ENCODE results near the gene CLDN1.
"Not testable (repeated sequence)": the region's sequence is repeated elsewhere in the genome, so short reads cannot be mapped to it uniquely, and the experiment has no call there.

Gene CLDN1

DNA sequence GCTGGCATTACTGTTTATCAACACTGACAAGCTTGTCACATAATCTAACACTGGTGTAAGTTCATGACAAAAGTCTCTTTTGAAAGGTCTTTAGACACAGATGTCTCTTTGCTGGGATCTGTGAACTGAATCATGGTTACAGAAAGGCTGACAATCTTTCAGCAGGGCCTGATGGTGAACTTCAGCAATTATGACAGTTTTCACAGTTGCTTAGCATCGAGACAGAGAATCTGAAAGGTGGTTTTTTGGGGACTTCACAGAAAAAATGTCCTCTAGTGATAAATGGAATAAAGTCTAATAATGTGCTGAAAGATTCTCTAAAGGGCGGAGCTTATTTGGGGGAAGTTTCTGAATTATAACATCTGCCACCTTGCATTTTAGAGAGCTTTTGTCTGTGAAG is 32.3 kb downstream of the CLDN1 start:
- H3K27me3 ChIP-seq (ENCODE audit: insufficient read depth, low read length), result no peaks in the 10 kb centered on the region
- no peak overlapping the region for H3K9ac ChIP-seq (ENCODE audit: low read depth, low read length)
- H3K36me3 ChIP-seq (ENCODE audit: insufficient read depth, low read depth, low read length), result no peaks in the 10 kb centered on the region
- H3K9me3 ChIP-seq (ENCODE audit: insufficient read depth, low read depth, low read length), result peaks cover 19% of the 10 kb centered on the region
- H3K4me1 ChIP-seq (ENCODE audit: insufficient read depth, low read length), result no peaks in the 10 kb centered on the region
- no peak overlapping the region for H3K4me3 ChIP-seq (ENCODE audit: low read length)
- no peak overlapping the region for H3K27ac ChIP-seq (ENCODE audit: low read length)

DNA sequence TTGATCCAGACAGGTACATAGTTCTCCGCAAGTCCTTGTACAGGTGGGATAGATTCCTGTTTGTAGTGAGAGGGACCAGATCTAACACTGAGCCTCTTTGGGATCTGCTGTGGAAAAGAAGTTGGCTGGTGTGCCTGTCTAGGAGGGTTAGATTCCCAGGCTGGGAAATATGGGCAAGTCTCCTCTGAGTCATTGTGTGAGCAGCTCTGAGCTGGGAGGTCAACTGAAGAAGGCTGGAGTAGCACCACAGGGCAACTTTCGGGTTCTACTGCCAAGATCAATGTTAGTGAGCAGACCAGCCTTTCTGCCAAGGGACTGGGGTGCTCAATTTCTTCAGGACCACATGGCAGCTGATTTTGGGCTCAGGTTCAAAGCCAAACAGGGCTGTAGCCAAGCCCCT is 33.4 kb downstream of the CLDN1 start:
- no peak overlapping the region for H3K27ac ChIP-seq (ENCODE audit: low read length)
- H3K27me3 ChIP-seq (ENCODE audit: insufficient read depth, low read length), result no peaks in the 10 kb centered on the region
- peaks cover 19% of the 10 kb centered on the region for H3K9me3 ChIP-seq (ENCODE audit: insufficient read depth, low read depth, low read length)
- no peak overlapping the region for H3K4me3 ChIP-seq (ENCODE audit: low read length)
- H3K4me1 ChIP-seq (ENCODE audit: insufficient read depth, low read length), result no peaks in the 10 kb centered on the region
- no peaks in the 10 kb centered on the region for H3K36me3 ChIP-seq (ENCODE audit: insufficient read depth, low read depth, low read length)
- H3K9ac ChIP-seq (ENCODE audit: low read depth, low read length), result no peak overlapping the region

DNA sequence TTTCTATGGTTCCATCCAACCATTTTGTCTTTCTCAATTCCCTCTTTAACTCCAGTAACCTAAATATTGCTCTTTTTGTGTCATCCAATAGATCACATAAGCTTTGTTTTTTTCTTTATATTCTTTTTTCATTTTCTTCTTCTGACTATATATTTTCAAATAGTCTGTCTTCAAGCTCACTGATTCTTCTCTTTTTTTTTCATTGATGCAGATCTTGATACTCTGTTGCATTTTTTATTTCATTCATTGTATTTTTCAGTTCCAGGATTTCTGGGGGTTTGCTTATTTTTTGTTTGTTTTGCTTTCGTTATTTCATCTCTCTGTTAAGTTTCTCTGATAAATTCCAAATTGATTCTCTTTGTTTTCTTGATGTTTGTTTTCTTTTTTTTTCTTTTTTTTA is 36.2 kb downstream of the CLDN1 start:
- Histone ChIP-seq H3K4me1 (ENCODE audit: insufficient read depth, low read length) (no peaks in the 10 kb centered on the region), H3K36me3 (ENCODE audit: insufficient read depth, low read depth, low read length) (no peaks in the 10 kb centered on the region), H3K27me3 (ENCODE audit: insufficient read depth, low read length) (no peaks in the 10 kb centered on the region), H3K9me3 (ENCODE audit: insufficient read depth, low read depth, low read length) (peaks cover 10% of the 10 kb centered on the region), H3K9ac (ENCODE audit: low read depth, low read length) (no peak overlapping the region), H3K4me3 (ENCODE audit: low read length) (no peak overlapping the region), H3K27ac (ENCODE audit: low read length) (no peak overlapping the region)

DNA sequence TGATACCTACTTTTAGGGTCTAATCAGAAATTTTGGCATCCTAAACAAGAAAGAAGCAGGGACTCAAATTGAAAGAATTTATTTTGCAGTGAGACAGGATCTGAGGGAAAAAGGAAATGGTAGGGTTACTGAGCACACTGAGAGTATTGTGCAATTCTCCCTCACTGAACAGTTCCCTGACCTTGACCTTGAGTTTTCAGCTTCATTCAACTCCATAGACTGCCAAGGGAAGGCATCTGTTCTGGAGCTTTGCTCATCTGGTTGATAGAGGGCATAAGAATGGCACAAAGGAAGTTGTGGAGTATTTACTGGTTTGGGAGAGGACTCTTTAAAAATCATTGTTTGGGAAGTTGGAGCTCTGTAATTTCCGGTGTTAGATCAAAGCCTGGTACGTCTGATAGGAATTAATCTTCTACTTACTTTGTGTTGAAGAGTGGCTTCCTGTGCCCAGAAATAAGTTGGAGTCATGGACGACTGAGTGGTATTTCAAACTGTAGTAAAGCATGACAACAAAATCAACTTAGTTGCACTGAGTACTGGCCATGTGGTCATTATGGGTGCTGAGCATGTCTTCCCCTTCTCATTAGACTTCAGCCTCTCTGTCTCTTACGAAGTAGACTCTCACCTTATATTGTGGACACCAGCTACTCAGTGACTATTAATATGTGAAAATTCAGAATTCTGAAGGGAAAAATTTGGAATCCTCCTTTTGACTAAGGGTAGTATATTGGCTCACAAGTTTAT is 40.8 kb downstream of the CLDN1 start:
- no peaks in the 10 kb centered on the region for H3K36me3 ChIP-seq (ENCODE audit: insufficient read depth, low read depth, low read length)
- no peak overlapping the region for H3K27ac ChIP-seq (ENCODE audit: low read length)
- no peaks in the 10 kb centered on the region for H3K27me3 ChIP-seq (ENCODE audit: insufficient read depth, low read length)
- H3K9me3 ChIP-seq (ENCODE audit: insufficient read depth, low read depth, low read length), result peaks cover 4% of the 10 kb centered on the region
- H3K4me3 ChIP-seq (ENCODE audit: low read length), result no peak overlapping the region
- no peak overlapping the region for H3K9ac ChIP-seq (ENCODE audit: low read depth, low read length)
- no peaks in the 10 kb centered on the region for H3K4me1 ChIP-seq (ENCODE audit: insufficient read depth, low read length)

DNA sequence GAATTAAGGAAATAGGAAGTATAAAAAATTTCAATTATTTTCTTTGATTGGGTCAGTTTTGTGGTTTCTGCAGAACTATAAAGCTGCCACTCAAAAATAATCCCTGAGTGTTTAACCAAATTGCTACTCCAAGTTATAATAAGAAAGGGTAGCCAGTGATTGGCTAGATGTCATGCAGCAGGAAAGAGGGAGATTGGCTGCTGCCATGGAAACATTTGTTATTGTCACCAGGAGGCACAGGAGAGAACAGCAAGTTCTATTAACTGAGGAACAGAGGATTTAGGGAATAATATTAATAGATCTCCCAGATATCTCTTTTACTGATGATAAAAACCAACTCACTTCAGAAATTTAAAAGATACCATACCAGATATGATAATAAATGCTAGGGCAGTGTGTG is 42.6 kb downstream of the CLDN1 start:
- no peak overlapping the region for H3K27ac ChIP-seq (ENCODE audit: low read length)
- no peaks in the 10 kb centered on the region for H3K36me3 ChIP-seq (ENCODE audit: insufficient read depth, low read depth, low read length)
- no peaks in the 10 kb centered on the region for H3K27me3 ChIP-seq (ENCODE audit: insufficient read depth, low read length)
- no peaks in the 10 kb centered on the region for H3K4me1 ChIP-seq (ENCODE audit: insufficient read depth, low read length)
- H3K9ac ChIP-seq (ENCODE audit: low read depth, low read length), result no peak overlapping the region
- H3K4me3 ChIP-seq (ENCODE audit: low read length), result no peak overlapping the region
- no peaks in the 10 kb centered on the region for H3K9me3 ChIP-seq (ENCODE audit: insufficient read depth, low read depth, low read length)

DNA sequence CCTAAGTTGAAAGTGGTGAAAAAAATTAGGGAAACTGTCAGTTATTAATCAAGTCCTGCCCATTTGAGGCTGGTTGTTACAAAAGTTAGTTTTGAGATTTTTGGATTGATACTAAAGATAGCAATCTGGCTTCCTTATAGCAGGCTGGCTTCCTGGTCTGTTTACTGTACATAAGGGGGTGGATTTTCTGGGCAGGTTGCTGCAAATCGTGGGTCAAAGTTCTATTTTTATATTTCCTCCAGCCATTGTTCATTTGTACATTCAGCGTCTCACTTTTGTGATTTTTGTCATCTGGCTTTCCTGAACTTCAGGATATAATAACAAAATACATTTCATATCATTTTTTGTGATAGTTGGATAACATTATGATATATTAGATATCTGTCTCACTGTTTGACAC is 49.5 kb downstream of the CLDN1 start:
- H3K36me3 ChIP-seq (ENCODE audit: insufficient read depth, low read depth, low read length), result no peaks in the 10 kb centered on the region

DNA sequence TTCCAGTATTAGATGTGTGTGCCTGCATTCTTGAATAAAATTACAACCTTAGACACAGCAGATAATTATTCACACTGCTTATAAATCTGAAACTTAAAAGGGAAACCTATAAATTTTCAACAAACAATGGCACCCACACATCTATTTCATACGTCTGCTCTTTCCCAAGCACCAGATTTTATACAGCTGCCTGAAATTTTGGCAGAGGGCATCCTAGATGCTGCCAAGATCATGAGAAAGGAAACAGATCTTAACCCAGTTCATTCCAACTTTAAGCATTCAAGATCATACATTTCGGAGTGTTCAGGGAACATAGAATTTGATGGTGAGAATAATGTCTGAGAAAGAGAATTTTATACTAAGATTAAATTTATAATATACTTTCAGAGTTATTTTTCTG is 53.1 kb downstream of the CLDN1 start:
- Histone ChIP-seq H3K27me3 (ENCODE audit: insufficient read depth, low read length) (no peaks in the 10 kb centered on the region), H3K4me1 (ENCODE audit: insufficient read depth, low read length) (no peaks in the 10 kb centered on the region), H3K27ac (ENCODE audit: low read length) (no peak overlapping the region), H3K4me3 (ENCODE audit: low read length) (no peak overlapping the region), H3K36me3 (ENCODE audit: insufficient read depth, low read depth, low read length) (no peaks in the 10 kb centered on the region), H3K9ac (ENCODE audit: low read depth, low read length) (no peak overlapping the region), H3K9me3 (ENCODE audit: insufficient read depth, low read depth, low read length) (no peaks in the 10 kb centered on the region)

More for the DNA sequence above, 49.5 kb downstream of the CLDN1 start:
- Histone ChIP-seq H3K9ac (ENCODE audit: low read depth, low read length) (no peak overlapping the region), H3K9me3 (ENCODE audit: insufficient read depth, low read depth, low read length) (no peaks in the 10 kb centered on the region), H3K27ac (ENCODE audit: low read length) (no peak overlapping the region), H3K4me3 (ENCODE audit: low read length) (no peak overlapping the region), H3K27me3 (ENCODE audit: insufficient read depth, low read length) (no peaks in the 10 kb centered on the region), H3K4me1 (ENCODE audit: insufficient read depth, low read length) (no peaks in the 10 kb centered on the region)

DNA sequence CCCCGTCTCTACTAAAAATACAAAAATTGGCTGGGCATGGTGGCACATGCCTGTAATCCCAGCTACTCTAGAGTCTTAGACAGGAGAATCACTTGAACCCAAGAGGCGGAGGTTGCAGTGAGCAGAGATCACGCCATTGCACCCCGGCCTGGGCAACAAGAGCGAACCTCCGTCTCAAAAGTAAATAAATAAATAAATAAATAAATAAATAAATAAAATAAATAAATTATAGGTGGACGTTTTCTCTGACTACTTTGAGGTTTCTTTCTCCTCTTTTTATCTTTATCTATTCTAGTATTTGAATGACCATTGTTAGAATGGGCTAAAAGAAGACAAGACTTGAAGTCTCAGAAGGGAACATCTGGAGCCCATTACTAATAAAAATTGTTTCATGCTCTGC is 54.8 kb downstream of the CLDN1 start:
- not testable (repeated sequence) for H3K36me3 ChIP-seq (ENCODE audit: insufficient read depth, low read depth, low read length); H3K9me3 ChIP-seq (ENCODE audit: insufficient read depth, low read depth, low read length); H3K27me3 ChIP-seq (ENCODE audit: insufficient read depth, low read length); H3K9ac ChIP-seq (ENCODE audit: low read depth, low read length); H3K4me1 ChIP-seq (ENCODE audit: insufficient read depth, low read length); H3K4me3 ChIP-seq (ENCODE audit: low read length); H3K27ac ChIP-seq (ENCODE audit: low read length)

DNA sequence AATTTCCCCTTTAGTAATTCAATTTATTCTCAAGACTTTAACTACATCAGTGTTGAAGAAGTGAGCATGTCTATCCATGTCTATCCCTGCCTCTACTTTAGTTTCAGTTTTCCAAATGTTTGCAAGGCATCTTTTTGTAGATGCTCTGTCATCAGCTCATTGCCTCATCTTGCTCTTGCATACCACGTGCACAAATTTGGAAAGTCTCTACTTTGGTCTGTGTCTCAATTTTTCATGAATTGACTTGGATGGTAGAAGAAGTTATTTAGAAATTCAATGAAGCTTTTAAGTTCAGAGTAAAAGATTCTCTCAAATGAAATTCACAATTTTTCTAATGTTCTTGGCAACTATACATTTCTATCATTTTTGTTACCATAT is 55.3 kb downstream of the CLDN1 start:
- Histone ChIP-seq H3K27me3 (ENCODE audit: insufficient read depth, low read length) (no peaks in the 10 kb centered on the region), H3K4me3 (ENCODE audit: low read length) (no peak overlapping the region), H3K9ac (ENCODE audit: low read depth, low read length) (no peak overlapping the region), H3K4me1 (ENCODE audit: insufficient read depth, low read length) (no peaks in the 10 kb centered on the region), H3K36me3 (ENCODE audit: insufficient read depth, low read depth, low read length) (no peaks in the 10 kb centered on the region), H3K27ac (ENCODE audit: low read length) (no peak overlapping the region), H3K9me3 (ENCODE audit: insufficient read depth, low read depth, low read length) (no peaks in the 10 kb centered on the region)

DNA sequence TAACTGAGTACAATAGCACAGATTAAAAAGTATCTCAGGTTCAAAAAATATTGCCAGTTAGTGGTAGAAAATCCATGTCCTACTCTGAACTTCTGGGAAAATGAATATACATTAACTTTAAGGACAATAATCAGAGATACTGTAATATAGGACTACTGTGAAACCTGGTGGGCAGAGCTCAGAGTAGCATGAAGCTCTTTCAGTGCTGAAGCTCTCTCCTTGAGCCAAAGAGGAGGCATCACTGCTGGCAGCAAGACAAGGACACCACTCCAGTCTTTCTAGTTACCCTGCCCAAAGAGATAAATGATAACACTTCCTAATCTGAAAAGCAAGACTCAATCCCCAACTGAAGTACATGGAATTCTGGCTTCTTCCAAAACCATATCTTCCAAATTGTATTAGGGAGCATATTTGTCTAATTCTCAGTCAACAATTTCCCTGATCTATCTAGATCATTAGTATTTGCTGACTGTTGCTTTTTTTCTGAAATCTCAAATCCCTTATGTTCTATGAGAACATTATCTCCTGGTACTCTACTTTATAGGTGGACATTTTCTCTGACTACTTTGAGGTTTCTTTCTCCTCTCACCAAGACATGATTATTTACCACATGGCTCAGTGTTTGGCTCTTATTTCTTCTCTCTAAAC is 55.9 kb downstream of the CLDN1 start:
- Histone ChIP-seq H3K27ac (ENCODE audit: low read length) (no peak overlapping the region), H3K9ac (ENCODE audit: low read depth, low read length) (no peak overlapping the region)

DNA sequence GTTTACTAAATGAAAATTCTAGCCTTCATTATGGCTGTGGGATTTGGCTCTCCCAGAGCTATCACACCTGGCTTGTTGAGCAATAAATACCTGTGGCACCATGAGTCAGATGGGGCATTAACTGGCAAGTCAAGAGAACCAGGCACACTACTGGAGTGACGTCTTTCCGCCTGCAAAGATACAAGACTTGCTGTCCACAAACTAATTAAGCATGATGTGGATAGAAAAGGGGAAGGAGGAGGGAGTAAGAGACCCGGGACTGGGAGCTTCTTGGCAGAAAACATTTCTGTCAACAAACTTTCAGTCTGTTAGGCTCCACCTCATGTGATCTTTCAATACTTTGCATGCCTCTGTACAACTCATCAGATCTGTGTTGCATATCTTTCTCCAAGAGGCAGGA is 56.5 kb downstream of the CLDN1 start:
- Histone ChIP-seq H3K4me1 (ENCODE audit: insufficient read depth, low read length) (peaks cover 3% of the 10 kb centered on the region; the same call in 1 of the 2 replicates), H3K36me3 (ENCODE audit: insufficient read depth, low read depth, low read length) (no peaks in the 10 kb centered on the region)

More for the DNA sequence above, 55.9 kb downstream of the CLDN1 start:
- no peaks in the 10 kb centered on the region for H3K27me3 ChIP-seq (ENCODE audit: insufficient read depth, low read length)
- no peaks in the 10 kb centered on the region for H3K36me3 ChIP-seq (ENCODE audit: insufficient read depth, low read depth, low read length)
- H3K9me3 ChIP-seq (ENCODE audit: insufficient read depth, low read depth, low read length), result no peaks in the 10 kb centered on the region
- peaks cover 2% of the 10 kb centered on the region; the same call in 1 of the 2 replicates for H3K4me1 ChIP-seq (ENCODE audit: insufficient read depth, low read length)
- H3K4me3 ChIP-seq (ENCODE audit: low read length), result no peak overlapping the region

DNA sequence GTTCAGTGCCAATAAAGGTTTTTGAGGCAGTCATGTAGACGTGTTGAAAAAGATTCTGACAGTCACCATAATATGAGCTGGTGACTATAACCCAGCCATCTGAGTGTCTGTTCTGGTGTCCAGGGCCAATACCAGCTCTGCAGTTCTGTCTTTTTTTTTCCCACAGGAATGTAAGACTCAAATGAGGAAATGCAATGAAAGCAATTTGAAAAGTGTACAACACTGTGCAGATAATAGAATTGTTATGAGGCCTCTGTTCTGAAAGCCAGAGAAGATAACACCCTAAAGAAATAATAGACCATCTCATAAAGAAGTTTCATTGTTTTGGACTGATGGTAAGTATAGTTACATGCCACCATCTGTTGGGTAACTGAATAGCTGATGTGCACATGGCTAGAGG is 57.1 kb downstream of the CLDN1 start:
- Histone ChIP-seq H3K4me1 (ENCODE audit: insufficient read depth, low read length) (peaks cover 3% of the 10 kb centered on the region; the same call in 1 of the 2 replicates), H3K27ac (ENCODE audit: low read length) (no peak overlapping the region), H3K9ac (ENCODE audit: low read depth, low read length) (no peak overlapping the region), H3K9me3 (ENCODE audit: insufficient read depth, low read depth, low read length) (no peaks in the 10 kb centered on the region), H3K36me3 (ENCODE audit: insufficient read depth, low read depth, low read length) (no peaks in the 10 kb centered on the region), H3K27me3 (ENCODE audit: insufficient read depth, low read length) (no peaks in the 10 kb centered on the region), H3K4me3 (ENCODE audit: low read length) (no peak overlapping the region)

More for the DNA sequence above, 56.5 kb downstream of the CLDN1 start:
- H3K9ac ChIP-seq (ENCODE audit: low read depth, low read length), result no peak overlapping the region
- no peaks in the 10 kb centered on the region for H3K27me3 ChIP-seq (ENCODE audit: insufficient read depth, low read length)
- no peak overlapping the region for H3K27ac ChIP-seq (ENCODE audit: low read length)
- no peak overlapping the region for H3K4me3 ChIP-seq (ENCODE audit: low read length)
- no peaks in the 10 kb centered on the region for H3K9me3 ChIP-seq (ENCODE audit: insufficient read depth, low read depth, low read length)

All from iPS-20b (cell line).